DMS153 treated with DMSO at 0.1 percent for 48 hours (cell line): ENCODE data around the gene REN.

ENCODE experiments used
- DNase-seq: peaks from one replicate; lab custom pipeline; 2025; ENCODE audit not compliant: unreplicated experiment; lab: John Stamatoyannopoulos, UW

REN gene

GRCh38 chr1:204191456-204191855 lies 25.3 kb upstream of the REN start:
- no peak for DNase-seq

- peak; percentile 29 for DNase-seq
Observed at GRCh38 chr1:204190212-204191211, 24.4 kb upstream of the REN start.

- DNase-seq = no peak
Observed at GRCh38 chr1:204188959-204189639, 23.0 kb upstream of the REN start.

GRCh38 chr1:204186597-204186996 lies 20.5 kb upstream of the REN start:
- no peak for DNase-seq

- no peak for DNase-seq
Observed at GRCh38 chr1:204181116-204181515, 15.0 kb upstream of the REN start.

- DNase-seq = no peak
Observed at GRCh38 chr1:204180133-204180532, 14.0 kb upstream of the REN start.

GRCh38 chr1:204178487-204179281 lies 12.5 kb upstream of the REN start:
- no peak for DNase-seq

- DNase-seq = no peak
Observed at GRCh38 chr1:204177133-204177532, 11.0 kb upstream of the REN start.

- DNase-seq = no peak
Observed at GRCh38 chr1:204176049-204176448, 9.9 kb upstream of the REN start.

DNA sequence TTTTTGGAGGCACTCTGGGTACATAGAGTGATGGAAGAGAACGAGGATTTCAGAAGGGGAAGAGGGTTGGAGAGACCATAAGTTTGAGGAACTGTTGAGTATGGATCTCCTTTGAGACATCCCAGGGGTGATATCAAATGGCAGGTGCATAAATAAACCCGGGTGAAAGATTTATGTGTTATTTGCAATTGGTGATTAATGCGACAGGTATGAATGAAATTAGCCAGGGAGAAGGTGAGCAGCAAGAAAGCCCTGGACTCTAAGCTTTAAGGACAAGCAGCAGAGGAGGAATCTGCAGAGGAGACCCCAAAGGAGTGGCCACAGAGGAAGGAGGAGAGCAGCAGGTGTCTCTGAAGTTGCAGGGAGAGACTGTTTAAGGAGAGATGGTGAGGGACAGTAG lies 8.8 kb upstream of the REN start:
- no peak for DNase-seq

DNA sequence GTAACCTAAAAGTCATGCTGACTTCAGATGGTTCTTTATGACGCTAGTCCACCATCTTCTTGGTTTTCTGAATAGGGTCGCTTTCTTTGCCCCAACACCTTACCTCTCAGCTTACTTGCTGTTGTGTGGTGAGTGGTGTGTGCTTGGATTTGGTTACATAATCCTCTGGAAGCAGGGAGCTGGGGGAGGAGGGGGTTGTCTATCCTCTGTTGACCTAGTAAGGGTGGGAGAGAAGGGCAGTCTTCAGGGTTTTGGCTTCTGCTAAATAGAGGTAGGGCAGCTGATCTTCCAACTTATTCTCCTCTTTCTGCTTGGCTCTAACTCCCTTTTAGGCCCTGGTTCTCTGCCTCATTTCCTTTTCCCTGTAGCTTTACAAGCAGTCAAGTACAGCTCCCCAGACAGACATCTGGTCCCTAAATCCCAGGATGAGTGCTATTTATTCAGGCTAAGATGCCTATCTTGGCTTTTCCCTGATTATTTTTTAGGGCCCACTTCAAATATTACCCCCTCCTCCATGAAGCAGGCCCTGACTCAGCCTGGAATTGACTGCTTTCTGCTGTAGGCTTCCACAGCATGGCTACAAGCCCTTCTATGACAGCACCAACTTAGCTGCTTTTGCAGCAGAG lies 6.4 kb upstream of the REN start:
- DNase-seq = no peak

- DNase-seq = no peak
Observed at GRCh38 chr1:204171751-204172178, 5.6 kb upstream of the REN start.

GRCh38 chr1:204170494-204171155 lies 4.5 kb upstream of the REN start:
- DNase-seq = no peak

DNA sequence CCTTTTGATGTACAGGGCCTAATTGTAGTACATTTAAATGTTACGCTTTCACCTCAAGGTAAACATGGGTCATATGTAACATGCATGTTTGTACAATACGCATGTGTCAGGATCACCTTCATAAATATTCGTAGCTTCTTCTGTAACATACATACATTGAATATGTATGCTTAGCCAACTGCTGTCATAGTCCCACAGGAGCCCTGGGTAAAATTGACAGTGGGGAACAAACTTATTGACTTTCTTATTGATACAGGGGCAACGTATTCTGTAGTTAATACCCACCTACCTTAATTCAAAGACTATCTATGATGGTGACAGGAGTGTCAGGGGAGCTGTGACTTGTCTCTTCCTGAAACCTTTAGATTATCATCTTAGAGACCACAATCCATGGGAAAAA lies 3.7 kb upstream of the REN start:
- DNase-seq = no peak

DNA sequence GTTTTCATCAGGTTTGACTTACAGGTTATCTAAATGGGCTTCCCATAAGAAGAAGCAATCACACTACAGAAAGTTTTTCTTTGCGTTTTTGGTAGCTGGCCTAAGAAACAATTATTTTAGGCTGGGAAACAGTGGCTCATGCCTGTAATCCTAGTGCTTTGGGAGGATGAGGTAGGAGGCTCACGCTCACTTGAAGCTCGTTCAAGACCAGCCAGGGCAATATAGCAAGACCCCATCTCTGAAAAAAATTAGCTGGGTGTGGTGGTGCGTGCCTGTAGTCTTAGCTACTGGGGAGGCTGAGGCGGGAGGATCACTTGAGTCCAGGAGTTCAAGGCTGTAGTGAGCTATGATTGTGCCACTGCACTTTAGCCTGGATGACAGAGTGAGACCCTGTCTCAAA lies 1.6 kb upstream of the REN start:
- no peak for DNase-seq

- DNase-seq = peak; percentile 93
Observed at GRCh38 chr1:204162494-204163074, 3.6 kb downstream of the REN start.

GRCh38 chr1:204161609-204162493 lies 4.3 kb downstream of the REN start:
- no peak for DNase-seq

- DNase-seq = no peak
Observed at GRCh38 chr1:204157962-204158361, 8.2 kb downstream of the REN start.

- DNase-seq = no peak
Observed at GRCh38 chr1:204155881-204156280, 10.3 kb downstream of the REN start.
